AG04450 (cell line): ENCODE measurements around the gene GRM5. TPM values are rescaled to one million over a fixed set of nuclear protein-coding genes. Genes with fewer than 3 reads are reported as not detected.

ENCODE experiments used
- CTCF ChIA-PET: fragments of 300-600, 350-600 bp; formaldehyde crosslinking; extraction: SDS; loops from one replicate; lab custom pipeline; 2022; ENCODE audit warnings: antibody characterized with exemption, inconsistent platforms; lab: Charles Lee
- POLR2A ChIA-PET: fragments of 350-600 bp; formaldehyde crosslinking; extraction: SDS; loops from one replicate; lab custom pipeline; 2021; ENCODE audit warnings: antibody characterized with exemption, inconsistent platforms; lab: Yijun Ruan, JAX
- DNase-seq: peaks from one replicate; pipeline ENCODE4 v3.0.0-alpha.2; 2011; ENCODE audit warnings: low read depth, low spot score
- H3K27ac ChIP-seq: one replicate; pipeline ENCODE4 v1.5.1; 2012; ENCODE audit warnings: low read depth, low read length, control low read depth
- H3K27me3 ChIP-seq: one replicate; pipeline ENCODE4 v1.6.0; 2012; ENCODE audit warnings: low read length; ENCODE audit not compliant: control insufficient read depth, insufficient read depth
- H3K4me3 ChIP-seq: 2 replicates; pipeline ENCODE4 v1.5.1; 2011; ENCODE audit warnings: mild to moderate bottlenecking, low read depth, low read length, control low read depth
- H3K9me3 ChIP-seq: 2 replicates; pipeline ENCODE4 v1.5.1; 2012; ENCODE audit warnings: low read length; ENCODE audit not compliant: control insufficient read depth, insufficient read depth
- CTCF ChIP-seq: IDR thresholded peaks from 2 replicates; pipeline ENCODE4 v1.5.1; 2011; ENCODE audit warnings: low read depth, low read length, control low read depth, inconsistent platforms
- polyA plus RNA-seq: library from polyadenylated mRNA; depleted of rRNA; stranded (reverse); fragments of >200 nt; gene quantifications from 2 replicates; pipeline ENCODE4 v1.2.3, GENCODE V29; 2011

Gene GRM5
- polyA plus RNA-seq, 1 experiment, result 0.01 TPM

GRCh38 chr11:88827018-88827676, 238.6 kb downstream of the GRM5 start:
- Histone ChIP-seq H3K4me3 (no peak overlapping the region), H3K27me3 (no peaks in the 10 kb centered on the region), H3K9me3 (no peaks in the 10 kb centered on the region), H3K27ac (no peak overlapping the region)
- no peak for DNase-seq
- no peak for TF ChIP-seq CTCF
- ChIA-PET POLR2A (no interaction called here), CTCF (no interaction called here)

- CTCF ChIA-PET, result no interaction called here
- no peaks in the 10 kb centered on the region for H3K27me3 ChIP-seq
- H3K27ac ChIP-seq, result no peak overlapping the region
- POLR2A ChIA-PET, result no interaction called here
- no peak overlapping the region for H3K4me3 ChIP-seq
- TF ChIP-seq CTCF, result no peak
- H3K9me3 ChIP-seq, result no peaks in the 10 kb centered on the region
- no peak for DNase-seq
Measured at GRCh38 chr11:88819616-88820015, 246.2 kb downstream of the GRM5 start.

- H3K4me3 ChIP-seq, result no peak overlapping the region
- ChIA-PET CTCF (no interaction called here), POLR2A (no interaction called here)
- no peak overlapping the region for H3K27ac ChIP-seq
- TF ChIP-seq CTCF, result no peak
- H3K27me3 ChIP-seq, result no peaks in the 10 kb centered on the region
- H3K9me3 ChIP-seq, result no peaks in the 10 kb centered on the region
- DNase-seq, result no peak
Measured at GRCh38 chr11:88818978-88819377, 246.8 kb downstream of the GRM5 start.

- POLR2A ChIA-PET, result no interaction called here
- H3K27ac ChIP-seq, result no peak overlapping the region
- CTCF ChIA-PET, result no interaction called here
Measured at GRCh38 chr11:88815505-88815904, 250.3 kb downstream of the GRM5 start.

More at GRCh38 chr11:88815505-88815904, 250.3 kb downstream of the GRM5 start:
- Histone ChIP-seq H3K4me3 (no peak overlapping the region), H3K27me3 (no peaks in the 10 kb centered on the region), H3K9me3 (no peaks in the 10 kb centered on the region)
- DNase-seq, result no peak
- TF ChIP-seq CTCF, result no peak
